Stimulated activated CD8-positive, alpha-beta memory T cell treated with anti-CD3 and anti-CD28 coated beads, Interleukin-4, amount 100 ng/mL, for 1 hour (primary cell): ENCODE data around the gene SLC35A5.
"Not testable (repeated sequence)": the region's sequence is repeated elsewhere in the genome, so short reads cannot be mapped to it uniquely, and the experiment has no call there.

Experiments
- DNase-seq, 2 donors: peaks; one replicate each; pipeline ENCODE4 v3.0.0-alpha.2; 2020; ENCODE audit warnings: low read depth in 2 of 2, low spot score in 1 of 2

SLC35A5 gene, protein sequence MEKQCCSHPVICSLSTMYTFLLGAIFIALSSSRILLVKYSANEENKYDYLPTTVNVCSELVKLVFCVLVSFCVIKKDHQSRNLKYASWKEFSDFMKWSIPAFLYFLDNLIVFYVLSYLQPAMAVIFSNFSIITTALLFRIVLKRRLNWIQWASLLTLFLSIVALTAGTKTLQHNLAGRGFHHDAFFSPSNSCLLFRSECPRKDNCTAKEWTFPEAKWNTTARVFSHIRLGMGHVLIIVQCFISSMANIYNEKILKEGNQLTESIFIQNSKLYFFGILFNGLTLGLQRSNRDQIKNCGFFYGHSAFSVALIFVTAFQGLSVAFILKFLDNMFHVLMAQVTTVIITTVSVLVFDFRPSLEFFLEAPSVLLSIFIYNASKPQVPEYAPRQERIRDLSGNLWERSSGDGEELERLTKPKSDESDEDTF

DNA sequence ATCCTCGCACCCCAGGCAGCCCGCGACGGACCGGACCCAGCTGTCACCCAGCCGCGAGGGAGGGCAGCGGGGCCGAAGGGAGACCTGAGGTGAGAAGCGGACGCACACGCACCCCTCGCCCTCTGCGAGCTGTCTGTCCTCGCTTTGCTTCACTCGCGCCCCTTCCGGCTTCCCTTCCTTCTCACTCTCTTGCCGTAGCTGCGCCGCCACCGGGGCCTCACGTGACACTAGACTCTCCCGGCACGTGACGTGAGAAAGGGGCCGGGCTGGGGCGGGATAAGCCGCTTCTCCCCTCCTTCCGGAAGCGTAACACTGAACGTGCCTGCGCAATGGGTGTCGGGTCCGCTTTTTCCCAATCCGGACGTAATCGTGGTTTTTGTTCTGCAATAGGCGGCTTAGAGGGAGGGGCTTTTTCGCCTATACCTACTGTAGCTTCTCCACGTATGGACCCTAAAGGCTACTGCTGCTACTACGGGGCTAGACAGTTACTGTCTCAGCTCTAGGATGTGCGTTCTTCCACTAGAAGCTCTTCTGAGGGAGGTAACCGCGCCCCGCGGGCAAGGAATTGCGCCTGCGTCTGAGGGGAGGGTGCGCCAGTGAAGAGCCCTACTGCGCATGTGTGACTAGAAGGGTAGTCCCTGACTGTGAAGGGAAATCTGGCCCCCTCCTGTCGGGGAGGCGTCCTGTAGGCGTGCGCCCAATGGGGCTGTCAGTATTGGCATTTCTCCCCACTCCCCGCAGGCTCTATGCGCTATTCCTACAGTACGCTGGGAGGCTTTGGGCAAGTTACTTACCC, at the start of gene SLC35A5, which contains the start of gene ATG3:
TSS of gene SLC35A5 (plus strand) at position 312 of the 796 bp plus-strand sequence. CDS start 1,359 bp downstream, outside the sequence.
TSS of gene ATG3 (minus strand) at position 229 of the 796 bp plus-strand sequence. CDS start 434 bp downstream, outside the sequence.
- peak; percentile 98 to 99 for DNase-seq

DNA sequence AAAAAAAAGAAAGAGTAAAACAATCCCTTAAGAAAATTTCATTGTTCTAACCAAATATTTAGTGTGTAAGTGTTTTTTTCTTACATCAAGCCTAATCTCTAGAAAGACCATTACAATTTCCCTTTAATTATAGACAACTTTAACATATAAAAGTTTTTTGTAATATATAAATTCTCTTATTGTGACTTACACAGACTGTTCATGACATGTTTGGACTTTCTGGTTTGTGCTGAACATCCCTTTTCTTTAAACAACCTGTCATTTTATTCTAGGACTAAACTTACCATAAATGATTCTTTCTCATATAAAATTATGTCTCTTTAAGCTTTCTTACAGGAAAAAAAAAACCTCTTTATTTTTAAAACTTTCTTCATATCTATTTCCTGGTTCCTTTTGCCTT, 49.5 kb upstream of the SLC35A5 start:
- no peak for DNase-seq

DNA sequence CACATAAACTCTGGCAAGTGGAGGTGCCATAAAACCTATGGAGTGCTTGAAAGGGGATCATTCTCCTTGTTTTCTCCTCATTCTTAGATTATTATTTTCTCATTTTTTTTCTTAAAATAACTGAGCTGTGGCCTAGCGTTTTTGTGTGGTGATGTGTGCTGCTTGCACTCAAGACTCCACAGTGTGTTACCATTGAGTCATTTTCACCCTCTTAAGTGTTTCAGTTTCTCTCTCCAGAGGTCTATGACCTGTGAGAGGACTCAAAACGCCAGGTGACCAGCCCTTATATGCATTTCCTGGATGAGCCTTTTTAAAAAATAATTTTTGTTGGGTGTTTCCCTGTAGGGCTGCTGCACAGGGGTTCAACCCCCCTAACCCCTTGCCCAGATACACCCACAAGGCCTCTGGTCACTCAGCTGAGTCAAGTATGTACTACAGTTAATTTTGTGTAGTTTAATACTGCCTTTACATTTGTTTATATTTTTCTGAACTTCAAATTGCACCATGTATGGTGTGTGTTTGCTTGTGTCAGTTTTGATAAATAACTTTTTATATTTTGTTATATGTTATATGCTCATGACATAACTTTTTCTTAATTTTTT, 47.2 kb upstream of the SLC35A5 start:
- DNase-seq: no peak

DNA sequence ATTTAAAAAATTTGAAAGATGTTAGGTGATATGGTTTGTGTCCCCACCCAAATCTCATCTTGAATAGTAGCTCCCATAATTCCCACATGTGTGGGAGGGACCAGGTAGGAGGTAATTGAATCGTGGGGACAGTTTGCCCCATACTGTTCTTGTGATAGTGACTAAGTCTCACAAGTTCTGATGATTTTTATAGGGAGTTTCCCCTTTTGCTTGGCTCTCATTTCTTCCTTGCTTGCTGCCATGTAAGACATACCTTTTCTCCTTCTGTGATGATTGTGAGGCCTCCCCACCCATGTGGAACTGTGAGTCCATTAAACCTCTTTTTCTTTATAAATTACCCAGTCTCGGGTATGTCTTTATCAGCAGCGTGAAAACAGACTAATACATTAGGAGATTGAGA, 42.9 kb upstream of the SLC35A5 start:
- not testable (repeated sequence) for DNase-seq

DNA sequence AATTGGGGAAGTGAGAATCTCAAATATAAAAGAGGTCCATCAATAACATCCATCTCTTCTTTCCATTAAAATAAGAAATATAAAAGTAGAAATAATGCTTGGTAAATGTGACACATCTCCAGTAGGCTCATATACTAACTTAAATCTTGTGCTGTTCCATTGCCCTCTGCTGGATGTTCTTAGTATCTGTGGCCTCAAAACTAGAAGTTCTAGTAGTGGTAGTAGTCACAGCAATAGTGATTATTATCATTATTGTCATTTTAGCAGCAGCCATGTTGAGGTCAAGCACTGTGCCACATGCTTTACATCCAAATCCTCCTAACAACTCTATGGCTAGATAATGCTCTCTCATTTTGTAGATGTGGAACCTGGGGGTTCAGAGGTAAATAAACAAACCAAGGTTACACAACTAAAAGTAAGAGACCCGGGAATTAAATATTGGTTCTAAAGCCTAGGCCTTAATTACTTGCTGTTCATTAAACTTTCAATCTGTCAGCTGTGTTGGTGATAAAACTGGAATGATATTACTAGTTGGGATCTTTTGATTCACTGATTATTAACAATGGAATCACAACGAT, 42.3 kb upstream of the SLC35A5 start:
- no peak for DNase-seq

DNA sequence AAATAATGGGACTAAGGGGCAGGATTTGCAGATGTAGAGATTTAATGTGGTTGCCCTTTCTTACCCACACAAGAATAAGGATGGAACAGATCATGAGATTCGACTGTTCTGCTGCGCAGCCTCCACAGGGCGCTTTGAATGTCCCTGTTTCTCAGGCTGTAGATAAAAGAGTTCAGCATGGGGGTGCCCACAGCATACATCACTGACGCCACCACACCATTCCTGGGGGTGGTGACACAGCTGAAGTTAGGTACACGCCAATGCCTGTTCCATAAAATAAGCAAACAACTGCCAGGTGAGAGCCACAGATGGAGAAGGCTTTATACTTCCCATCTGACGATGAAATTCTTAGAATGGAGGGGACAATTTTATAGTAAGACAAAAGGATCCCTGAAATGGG, 37.7 kb upstream of the SLC35A5 start:
- DNase-seq: not testable (repeated sequence)

DNA sequence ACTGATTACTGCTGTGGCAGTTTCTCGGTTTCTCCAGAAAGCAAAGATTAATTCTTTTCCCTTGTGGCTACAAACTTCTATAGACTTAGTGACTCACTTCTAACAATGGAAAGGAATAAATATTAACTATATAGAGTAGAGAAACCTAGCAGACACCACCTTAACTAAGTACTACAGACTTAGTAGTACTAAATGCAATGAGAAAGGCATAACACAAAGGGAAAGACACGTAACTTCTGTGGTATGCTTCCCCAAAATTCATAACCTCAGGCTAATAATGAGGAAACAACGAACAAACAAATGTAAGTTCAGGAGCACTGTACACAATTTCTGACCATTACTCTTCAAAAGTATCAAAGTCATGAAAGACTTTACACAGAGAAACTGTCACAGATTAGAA, 31.3 kb upstream of the SLC35A5 start:
- DNase-seq: no peak

DNA sequence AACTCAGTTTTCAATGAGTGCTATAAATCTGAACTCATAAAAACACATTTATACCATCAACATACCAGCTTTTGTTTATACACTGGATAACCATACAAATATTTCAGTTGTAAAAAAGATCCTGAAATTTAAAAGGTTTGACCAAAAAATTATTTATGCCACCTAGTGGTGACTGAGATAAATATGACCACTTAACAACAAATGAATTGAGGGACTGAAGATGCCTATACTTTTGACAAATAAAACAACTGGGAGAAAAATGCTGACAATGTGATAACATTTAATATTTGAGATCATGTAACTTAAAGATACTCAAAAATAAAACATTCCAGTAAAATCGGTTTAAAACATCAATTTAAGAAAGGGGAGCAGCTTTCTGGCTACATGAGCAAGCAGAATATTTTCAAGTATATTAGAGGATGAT, 30.5 kb upstream of the SLC35A5 start:
- no peak for DNase-seq

DNA sequence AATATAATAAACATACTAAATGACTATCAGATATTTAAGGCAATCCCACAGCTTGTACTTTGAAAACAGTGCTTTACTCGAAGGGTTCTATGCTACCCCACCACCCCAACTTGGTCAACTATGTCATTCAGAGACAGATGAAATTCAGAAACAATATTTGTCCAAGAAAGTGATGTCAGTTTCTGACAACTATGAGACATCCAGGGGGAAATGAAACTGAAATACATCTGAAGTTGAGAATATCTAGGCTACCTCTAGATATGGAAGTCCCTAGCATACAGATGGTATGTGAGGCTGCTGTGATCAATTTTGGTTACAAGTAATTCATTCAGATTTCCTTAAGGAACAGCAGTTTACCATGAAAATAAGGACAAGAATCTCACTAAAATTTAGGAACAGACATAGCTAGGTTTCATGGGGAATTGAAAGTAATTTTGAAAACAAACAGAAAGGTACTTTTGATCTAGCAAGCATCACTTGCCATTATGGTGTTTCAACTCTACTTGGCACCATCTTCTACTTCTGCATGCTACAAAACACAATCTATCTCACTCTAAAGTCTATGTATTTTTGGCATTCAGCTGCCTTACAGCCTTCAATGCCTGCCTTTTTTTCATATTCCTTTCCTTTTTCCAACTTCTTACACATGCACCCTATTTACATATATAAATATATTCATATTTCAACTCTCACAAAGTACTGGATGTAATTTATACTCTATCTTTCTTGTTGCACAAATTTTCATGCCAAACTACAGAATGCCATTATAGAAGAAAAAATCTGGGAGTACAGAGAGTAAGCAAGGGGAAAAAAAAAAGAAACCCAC, 21.8 kb upstream of the SLC35A5 start:
- no peak for DNase-seq

DNA sequence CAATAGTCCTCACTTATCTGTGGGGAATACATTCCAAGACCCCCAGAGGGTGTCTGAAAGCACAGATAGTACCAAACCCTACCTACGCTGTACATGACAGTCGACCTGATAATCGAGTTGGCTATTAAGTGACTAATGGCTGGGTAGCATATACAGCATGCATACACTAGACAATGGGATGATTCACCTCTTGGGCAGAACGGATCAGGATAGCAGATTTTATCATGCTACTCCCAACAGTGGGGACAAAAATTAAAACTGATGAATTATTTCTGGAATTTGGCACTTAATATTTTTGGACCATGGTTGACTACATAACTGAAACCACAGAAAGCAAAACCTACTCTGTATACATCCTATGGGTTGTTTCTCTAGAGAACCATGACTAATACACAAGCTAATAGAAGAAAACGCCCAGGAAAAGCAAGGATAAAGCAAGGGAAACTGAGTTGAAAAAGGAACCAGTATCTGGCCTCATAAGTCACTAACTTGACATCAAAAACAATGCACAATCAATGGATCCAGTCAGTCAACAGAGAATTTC, 15.6 kb upstream of the SLC35A5 start:
- DNase-seq: no peak

DNA sequence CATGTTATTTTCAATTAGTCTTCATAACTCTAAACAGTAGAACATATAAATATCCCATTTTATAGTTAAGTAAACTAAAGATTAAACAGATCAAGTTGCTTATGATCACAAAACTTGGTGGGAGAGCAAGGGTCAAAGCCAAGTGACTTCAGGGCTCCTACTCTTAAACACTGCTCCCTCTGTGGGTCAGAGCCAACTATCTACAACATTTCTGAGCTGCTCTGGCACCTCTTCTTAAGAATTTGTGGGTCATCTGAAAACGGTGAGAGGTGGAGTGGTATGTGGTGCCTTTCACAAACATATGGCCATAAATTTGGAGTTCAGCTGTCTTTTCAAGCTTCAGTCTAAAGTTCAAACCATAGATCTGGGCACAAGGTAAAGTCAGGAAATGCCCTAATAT, 11.0 kb upstream of the SLC35A5 start:
- no peak for DNase-seq

DNA sequence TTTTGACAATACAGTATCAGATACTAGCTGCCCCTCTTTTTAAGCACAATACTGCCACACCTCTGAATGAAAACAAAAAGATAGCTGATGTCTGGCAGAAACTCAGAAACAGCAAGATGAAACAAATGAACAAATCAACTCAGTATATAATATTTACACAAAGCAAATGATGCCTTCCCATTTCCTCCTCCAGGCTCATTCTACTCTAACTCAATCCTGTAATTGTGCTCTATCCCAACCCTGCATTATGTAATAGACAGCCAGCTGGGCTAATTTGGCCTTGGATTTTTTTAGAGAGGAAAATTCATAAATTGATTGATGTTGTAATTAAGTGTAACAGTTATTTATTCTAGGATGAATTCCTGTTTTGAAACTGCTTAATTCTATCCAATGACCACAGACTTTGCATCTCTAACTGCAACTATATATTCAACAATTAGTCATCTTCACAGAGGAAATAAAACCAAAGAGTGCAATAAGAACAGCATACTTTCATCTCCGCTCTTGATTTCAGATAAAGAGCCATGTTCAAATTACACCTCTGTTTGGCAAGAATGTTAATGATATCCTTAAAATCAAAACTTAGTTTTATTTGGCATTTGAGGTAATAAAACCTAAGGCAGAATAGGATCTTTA, 6.2 kb upstream of the SLC35A5 start:
- DNase-seq: no peak

DNA sequence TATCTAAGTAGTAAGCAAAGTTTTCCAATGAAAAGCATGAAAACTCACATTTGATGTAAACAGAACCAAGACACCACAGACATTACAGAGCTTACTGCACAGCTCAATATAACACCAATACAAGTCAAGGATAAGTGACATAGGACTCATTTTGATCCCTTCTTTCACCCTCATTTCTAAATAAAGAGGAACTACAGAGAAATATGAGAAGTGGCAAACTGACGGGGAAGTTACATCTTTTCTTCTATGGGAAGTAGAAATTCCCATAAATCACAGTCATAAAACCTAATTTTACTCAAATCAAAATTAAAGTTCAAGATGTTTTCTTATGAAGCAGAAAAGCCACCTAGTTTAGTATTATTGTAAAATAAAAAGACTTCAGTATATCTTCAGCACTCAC, 3.9 kb upstream of the SLC35A5 start:
- no peak for DNase-seq

DNA sequence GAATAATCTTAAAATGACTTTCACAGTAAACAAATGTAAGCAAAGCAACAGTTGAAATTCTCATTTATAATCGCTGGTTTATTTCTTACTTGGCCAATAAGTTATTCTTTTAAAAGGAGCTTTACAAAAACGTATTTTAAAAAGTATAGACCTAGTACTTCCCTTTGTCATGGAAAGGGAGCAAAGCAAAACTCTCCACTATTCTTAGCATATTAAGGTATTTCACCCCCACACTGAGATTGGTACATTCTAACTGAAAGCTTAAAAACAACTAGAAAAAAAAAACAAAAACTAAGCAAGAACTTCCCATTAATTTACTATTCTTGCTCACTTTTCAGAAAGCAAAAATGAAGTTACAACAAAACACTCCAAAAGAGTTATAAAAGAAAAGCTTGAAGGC, 1.5 kb upstream of the SLC35A5 start:
- no peak for DNase-seq

DNA sequence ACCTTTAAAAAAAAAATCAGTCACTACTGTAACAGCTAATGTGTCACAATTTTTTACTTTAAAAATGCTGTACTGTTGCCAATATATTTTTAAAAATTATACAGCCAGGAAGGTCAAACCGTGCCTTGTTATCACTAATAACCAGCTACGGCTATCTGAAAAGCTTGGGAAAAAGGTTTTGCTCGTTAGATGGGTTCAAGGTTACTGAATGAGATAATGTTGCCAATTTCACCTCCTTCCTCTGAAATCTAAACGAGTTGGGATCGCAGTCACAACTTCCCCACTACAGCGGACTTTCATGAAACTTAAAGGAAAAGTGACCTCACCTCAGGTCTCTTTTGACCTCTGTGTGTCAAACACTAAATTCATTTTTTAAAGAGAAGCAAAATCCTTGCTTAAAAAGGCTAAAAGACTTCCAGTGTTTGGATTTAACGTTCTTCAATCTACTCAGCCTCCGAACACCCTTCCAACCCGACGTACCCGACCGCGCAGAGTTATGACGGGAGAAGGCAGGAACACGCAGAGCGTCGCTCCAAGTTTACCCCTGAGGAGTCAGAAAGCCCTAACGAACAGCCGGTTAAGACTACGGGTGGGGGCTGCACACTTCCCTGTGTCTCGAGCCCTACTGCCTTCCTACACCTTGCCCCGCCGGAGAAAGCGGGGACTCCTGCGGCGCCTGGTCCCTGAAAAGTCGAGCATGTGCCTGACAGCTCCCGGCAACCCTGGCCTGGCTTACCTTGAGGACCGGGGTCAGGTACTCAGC, 943 bp upstream of the SLC35A5 start:
- DNase-seq: peak; percentile 32 to 36

DNA sequence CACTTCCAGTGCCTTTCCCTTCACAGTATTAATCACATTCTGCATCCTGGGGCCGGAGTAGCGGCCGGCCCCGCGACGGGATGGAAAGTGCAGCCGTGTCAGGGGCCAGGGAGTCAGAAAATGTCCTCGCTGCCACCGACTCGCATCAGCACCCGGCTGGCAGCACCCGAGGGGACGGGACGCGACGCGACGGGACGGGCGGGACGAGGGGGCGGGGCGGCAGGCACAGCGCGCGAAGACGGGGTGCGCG, 436 bp upstream of the SLC35A5 start:
- peak in 1 of 2 donors; percentile 67 for DNase-seq

DNA sequence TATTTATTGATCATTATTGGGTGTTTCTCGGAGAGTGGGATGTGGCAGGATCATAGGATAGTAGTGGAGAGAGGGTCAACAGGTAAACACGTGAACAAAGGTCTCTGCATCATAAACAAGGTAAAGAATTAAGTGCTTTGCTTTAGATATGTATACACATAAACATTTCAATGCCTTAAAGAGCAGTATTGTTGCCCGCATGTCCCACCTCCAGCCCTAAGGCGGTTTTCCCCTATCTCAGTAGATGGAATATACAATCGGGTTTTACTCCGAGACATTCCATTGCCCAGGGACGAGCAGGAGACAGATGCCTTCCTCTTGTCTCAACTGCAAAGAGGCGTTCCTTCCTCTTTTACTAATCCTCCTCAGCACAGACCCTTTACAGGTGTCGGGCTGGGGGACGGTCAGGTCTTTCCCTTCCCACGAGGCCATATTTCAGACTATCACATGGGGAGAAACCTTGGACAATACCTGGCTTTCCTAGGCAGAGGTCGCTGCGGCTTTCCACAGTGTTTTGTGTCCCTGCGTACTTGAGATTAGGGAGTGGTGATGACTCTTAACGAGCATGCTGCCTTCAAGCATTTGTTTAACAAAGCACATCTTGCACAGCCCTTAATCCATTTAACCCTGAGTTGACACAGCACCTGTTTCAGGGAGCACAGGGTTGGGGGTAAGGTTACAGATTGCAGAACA, 2.5 kb downstream of the SLC35A5 start:
- not testable (repeated sequence) for DNase-seq

DNA sequence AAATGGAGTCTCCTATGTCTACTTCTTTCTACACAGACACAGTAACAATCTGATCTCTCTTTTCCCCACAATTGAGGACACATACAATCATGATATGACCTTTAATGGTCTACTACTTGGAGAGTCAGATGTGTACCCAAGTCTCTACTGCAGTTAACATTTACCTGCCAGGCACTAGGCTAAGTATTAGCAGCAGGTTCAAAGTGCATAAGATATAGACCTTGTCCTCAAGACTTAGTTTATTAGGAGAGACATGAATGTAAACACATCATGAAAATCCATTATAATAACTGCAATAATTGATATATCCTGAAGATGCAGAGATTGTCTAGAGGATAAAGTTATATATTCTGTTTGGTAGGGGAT, 3.1 kb downstream of the SLC35A5 start:
- no peak for DNase-seq

DNA sequence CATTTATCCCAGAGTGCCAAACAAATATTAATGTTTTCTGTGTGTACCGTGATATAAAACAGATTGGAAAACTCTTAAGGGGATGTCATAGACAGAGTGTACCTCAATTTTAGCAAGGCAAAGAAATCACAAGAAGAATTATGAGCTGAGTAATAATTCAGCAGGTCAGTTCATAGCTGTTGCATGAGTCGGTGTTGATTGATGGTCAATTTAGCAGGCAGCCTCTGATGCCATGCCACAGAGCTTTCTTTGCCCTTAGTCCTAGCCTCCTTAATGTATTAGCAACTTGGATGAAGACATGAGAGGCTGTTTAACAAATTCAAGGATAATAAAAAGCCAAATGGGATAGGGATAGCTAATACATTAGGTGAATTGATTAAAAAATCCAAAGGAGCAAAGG, 6.8 kb downstream of the SLC35A5 start:
- no peak for DNase-seq
